Ovary (tissue), 3 donors: ENCODE data around the gene IGF2BP3.

Experiments used
- CTCF ChIP-seq, 3 donors: fragments of 450-650 bp in 2 of 3; fragments of 200-600 bp in 1 of 3; IDR thresholded peaks; one replicate each; pipeline versions ENCODE4 v1.5.1 to v1.8.0; 2016 to 2022; ENCODE audit warnings: antibody characterized with exemption in 3 of 3, mild to moderate bottlenecking in 1 of 3
- EP300 ChIP-seq: sonication (generic); formaldehyde crosslinking; IDR thresholded peaks from one replicate; pipeline ENCODE4 v1.6.1; 2017; ENCODE audit warnings: antibody characterized with exemption
- donor health status: DM: no; HTN: no; CAD: no.

- TF ChIP-seq CTCF (IDR thresholded peaks at IDR 0.05) (no peak), EP300 (no peak)
Observed at GRCh38 chr7:23405240-23405618, 65.1 kb downstream of the IGF2BP3 start.
